GM19395 (cell line): ENCODE measurements around the gene THOC6.

Experiments
- ATAC-seq: cut with Tn5 transposase; IDR thresholded peaks from one replicate; pipeline ENCODE4 v1.9.1; 2021; ENCODE audit warnings: mild to moderate bottlenecking, moderate library complexity; ENCODE audit not compliant: unreplicated experiment

THOC6 gene

DNA sequence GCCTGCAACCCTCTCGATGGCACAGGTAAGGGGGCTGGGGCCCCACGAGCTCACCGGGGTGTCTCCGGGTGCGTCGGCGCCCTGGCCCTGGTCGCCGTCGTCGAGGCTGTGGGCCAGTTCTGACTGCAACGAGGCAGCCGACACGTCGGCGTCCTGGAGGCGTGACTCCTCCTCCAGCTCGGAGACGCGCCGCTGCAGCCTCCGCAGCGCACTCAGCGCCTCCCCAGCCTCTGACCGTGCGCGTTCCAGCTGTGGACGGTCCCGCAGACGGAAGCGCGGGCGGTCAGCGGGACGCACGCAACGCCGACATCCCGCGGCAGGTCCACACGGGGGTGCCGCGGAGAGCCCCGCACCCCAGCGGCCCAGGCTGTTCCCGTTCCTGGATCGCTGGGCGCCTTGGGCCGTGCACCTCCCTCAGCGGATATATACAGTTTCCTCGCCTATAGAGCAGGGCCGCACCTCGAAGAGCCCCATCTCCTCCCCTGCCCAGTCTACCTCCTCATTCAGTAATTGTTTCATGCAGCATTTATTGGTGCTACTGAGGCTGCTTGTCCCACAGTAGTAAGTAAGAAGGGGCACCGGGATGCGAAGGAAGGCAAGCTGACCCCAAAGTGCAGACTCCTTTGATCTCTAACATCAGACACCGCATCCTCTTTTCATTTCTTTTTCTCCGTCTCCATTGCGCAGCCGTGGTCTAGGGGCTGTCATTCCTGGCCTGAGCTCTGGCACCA, 5.8 kb downstream of the THOC6 start:
- no peak for ATAC-seq

DNA sequence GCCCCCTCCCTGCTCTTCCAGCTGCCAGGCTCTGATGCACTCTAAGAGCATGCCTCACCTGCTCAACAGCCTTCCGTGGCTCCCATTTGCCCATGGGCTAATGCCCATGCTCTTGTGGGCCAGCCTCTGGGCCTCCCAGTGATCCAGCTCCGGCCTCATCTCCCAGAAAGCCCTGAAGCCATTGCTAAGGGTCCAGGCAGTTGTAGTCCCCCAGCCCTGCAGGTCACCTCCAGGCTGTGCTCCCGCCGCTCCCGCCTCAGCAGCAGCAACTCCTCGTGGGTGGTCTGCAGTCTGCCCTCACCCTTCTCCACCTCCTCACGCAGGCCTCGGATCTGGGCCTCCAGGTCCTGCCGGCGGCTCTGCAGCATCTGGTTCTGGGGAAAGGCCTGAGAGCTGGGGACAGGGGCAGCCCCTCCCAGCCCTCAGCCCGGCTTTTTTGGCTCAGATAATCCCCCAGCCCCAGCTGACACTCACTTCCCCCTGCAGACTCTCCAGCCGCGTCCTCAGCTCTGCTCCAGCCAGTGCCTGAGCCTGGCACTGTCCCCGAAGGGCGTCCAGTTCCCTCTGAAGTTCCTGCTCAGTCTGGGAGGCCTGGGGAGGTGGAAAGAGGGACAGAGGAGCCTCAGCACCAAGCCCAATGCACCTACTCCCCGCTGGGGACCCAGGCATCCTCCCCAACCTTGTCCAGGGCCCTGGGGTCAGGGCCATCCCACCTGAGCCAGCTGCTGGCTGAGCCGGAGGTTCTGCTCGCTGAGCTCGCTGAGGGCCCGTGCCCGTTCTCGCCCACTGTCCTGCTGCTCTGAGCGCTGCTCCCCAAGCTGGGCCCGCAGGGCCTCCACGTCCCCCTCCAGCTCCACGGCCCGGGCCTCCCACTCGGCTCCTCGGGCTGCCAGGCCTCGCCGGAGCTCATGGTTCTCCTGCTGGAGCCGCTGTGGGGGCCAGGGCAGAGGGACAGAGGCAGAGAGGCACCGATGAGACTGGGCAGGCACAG, 6.7 kb downstream of the THOC6 start:
- no peak for ATAC-seq

- no peak for ATAC-seq
Observed at GRCh38 chr16:3032624-3033023, 8.8 kb downstream of the THOC6 start.

DNA sequence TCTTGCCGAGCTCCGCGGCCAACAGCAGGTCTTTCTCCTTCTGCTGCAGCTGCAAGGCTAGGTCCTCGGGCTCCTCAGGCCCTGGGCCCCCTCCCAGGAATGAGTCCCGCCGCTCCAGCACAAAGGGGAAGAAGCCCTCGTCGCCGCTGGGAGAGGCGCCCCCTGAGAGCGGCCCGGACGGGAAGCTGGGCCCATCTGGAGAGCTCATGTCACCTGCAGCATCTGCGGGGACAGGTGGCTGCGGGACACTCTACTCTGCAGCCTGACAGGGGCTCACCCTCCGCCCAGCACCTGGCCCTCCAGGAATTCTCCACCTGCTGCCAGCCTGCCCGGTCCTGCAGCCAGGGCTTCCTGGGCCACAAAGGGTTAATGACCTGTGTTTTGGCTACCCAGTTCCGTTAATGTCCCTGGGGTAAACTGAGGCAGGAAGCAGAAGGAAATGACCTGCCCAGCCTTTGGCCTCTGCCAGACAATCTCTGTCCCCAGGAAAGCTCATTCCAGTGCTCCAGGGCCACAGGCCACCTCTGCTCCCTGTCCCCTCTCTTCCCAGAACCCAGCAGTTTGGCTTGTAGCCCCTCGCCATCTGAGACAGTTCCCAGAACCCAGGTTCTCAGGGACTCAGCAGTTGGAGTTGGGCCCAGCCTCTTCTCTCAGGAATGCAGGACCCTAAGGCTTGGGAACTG, 11.6 kb downstream of the THOC6 start:
- ATAC-seq: no peak

- no peak for ATAC-seq
Observed at GRCh38 chr16:3035972-3036725, 12.3 kb downstream of the THOC6 start.

DNA sequence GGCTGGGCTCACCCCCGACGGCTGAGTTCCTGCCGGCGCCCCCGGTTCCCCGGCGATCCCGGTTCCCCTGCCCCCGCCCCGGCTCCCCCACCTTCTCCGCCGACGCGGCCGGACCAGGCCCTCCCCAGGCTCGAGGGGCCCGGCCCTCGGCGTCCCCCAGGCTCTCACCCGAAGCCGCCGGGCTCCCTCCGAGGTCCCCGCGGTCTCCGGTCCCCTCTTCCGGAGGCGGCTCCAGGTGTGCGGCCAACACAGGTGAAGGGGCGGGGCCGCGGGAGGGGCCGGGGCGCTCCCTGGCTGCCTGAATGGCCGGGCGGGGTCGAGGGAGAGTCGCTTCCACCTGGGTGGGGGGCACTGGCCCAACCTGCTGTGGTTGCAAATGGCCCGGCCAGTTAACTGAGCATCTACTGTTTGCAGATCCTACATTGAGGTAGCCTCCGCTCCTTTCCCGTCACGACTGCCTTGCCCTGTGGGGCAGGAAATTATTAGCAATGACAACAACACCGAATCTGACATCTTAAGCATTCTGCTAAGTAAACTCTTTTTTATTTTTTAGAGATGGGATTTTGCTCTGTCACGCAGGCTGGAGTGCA, 13.0 kb downstream of the THOC6 start, which contains the start of gene BICDL2:
BICDL2 (minus strand) TSS at position 219 of the 590 bp plus-strand sequence. CDS start 1,448 bp downstream, outside the sequence.
- ATAC-seq: no peak

- ATAC-seq: no peak
Observed at GRCh38 chr16:3038256-3038655, 14.4 kb downstream of the THOC6 start.

- no peak for ATAC-seq
Observed at GRCh38 chr16:3038896-3039295, 15.1 kb downstream of the THOC6 start.

DNA sequence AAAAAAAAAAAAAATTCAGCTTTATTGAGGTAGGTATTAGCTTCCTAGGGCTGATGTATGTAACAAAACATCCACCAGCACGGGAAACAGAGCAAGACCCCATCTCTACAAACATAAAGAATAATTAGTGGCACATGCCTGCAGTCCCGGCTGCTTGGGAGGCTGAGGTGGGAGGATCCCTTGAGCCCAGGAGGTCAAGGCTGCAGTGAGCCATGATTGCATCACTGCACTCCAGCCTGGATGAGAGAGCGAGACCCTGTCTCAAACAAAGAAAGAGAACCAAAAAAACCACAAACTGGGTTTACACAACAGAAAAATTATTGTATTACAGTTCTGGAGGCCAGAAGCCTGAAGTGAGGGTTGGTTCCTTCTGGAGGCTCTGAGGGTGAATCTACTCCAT, 18.5 kb downstream of the THOC6 start:
- ATAC-seq: no peak

DNA sequence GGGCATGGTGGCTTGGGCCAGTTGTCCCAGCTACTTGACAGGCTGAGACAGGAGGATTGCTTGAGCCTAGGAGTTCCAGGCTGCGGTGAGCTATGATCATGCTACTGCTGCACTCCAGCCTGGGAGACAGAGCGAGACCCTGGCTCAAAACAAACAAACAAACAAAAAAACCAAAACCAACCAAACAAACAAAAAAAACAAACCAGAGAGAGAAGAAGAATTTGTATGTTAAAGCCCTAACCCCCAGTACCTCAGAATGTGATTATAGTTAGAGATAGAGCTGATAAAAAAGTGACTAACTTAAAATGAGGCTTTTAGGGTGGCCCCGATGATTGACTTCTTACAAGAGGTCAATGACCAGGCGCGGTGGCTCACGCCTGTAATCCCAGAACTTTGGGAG, 20.9 kb downstream of the THOC6 start:
- ATAC-seq: no peak

DNA sequence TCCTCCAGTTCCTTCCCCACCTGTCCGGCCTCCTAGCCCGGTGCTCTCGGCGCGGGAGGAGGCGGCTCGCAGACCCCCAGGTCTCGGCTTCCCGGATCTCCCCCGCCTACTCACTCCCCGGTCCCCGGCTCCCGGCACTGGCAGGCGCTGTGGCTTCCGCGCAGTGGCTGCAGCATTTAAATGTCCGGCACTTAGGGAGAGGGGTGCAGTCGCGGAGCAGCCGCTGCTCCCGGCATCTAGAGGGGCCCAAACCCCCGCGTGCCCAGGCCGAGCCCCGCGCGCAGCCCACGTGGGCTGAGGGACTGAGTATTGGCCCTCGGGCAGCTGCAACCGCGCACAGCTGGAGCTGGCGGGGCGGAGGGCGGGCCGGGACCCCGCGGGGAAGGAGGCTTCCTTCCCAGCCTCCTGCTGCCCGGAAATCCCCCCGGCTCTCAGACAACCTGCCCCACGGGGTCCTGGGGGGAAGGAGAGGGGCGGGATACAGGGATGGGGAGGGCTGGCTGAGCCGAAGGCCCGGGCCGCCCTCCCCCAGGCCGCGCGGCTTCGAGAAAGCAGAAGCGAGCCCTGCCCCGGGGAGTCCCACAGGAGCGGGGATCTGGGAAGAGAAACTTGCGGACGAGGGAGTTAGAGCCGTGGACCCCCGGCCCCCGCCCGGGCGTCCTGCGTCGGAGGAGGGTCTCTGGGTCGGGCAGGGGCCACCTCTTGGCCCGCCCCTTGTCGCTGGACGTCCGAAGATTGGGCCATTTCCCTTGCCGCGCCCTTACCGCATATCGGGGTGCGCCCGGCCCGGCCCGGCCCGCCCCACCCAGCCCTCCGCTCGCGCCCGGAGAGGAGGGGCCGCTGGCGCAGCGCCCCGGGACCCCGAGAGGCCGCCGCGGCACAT, 22.2 kb downstream of the THOC6 start, which contains the start of gene MMP25:
MMP25 (plus strand) TSS at position 804 of the 883 bp plus-strand sequence. CDS start 357 bp downstream, outside the sequence.
- no peak for ATAC-seq

GRCh38 chr16:3046641-3047386, 23.0 kb downstream of the THOC6 start:
- no peak for ATAC-seq

GRCh38 chr16:3047387-3047720, 23.5 kb downstream of the THOC6 start:
- no peak for ATAC-seq

DNA sequence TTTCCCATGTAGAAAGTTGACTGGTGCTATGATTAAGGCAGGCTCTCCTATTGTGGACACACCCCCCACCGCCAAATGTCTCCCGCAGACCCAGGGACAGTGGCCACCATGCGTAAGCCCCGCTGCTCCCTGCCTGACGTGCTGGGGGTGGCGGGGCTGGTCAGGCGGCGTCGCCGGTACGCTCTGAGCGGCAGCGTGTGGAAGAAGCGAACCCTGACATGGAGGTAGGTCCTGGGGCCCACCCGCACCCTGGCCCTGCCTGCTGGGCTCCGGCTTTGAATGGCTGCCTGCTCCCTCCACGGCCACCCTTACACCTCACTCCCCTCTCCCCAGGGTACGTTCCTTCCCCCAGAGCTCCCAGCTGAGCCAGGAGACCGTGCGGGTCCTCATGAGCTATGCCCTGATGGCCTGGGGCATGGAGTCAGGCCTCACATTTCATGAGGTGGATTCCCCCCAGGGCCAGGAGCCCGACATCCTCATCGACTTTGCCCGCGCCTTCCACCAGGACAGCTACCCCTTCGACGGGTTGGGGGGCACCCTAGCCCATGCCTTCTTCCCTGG, 26.2 kb downstream of the THOC6 start:
- no peak for ATAC-seq

- no peak for ATAC-seq
Observed at GRCh38 chr16:3050487-3050886, 26.7 kb downstream of the THOC6 start.

DNA sequence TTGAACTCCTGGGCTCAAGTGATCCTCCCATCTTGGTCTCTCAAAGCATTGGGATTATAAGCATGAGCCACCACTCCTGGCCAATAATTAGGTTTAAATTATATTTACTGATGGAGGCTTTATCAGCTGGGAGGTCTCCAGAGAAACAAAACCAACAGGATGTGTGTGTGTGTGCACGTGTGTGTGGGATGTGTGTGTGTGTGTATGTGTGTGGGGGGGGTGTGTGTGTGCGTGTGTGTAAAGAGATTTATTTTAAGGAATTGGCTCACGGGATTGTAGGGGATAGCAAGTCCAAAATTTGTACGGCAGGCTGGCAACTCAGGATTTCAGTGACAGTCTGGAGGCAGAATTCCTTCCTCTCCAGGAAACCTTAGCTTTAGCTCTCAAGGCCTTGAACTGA, 27.2 kb downstream of the THOC6 start:
- no peak for ATAC-seq

GRCh38 chr16:3051494-3051893, 27.7 kb downstream of the THOC6 start:
- ATAC-seq: no peak
